ENCODE data around the gene AFF3.

AFF3 gene

DNA sequence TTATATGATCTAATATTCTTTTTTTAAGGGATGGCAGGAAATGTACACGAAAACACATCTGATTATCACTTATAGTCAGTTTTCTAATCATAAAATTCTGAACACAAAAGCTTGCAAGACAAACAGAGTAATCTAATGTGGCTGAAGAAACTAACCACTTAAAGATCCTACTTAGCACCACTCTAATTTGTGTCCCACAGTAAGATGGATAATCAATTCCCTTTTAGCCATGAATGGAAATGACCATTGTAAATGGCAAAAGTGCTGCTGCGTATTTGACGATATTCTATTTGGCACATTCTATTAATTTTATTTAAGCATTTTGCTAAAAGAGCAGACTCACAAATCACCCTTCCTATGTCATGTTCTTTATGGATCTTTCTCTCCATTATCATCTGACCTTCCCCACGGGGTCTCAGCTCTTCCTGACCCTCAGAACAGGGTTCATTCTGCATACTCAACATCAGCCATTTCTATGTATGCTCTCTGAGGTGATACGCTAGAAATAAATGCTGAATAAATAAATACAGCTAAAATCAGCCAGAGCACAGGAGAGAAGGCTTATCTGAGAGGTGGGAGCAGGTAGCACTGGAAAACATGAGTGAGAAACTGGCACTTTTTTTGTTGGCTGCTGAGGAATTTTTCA, 295.8 kb downstream of the AFF3 start:
- POLR2A ChIA-PET = no interaction called here
- CTCF ChIA-PET = no interaction called here
- TF ChIP-seq NFRKB (IDR thresholded peaks at IDR 0.05) = no peak
- TF ChIP-seq FOXA1 (IDR thresholded peaks at IDR 0.05) = no peak
- TF ChIP-seq, protein P1, sequence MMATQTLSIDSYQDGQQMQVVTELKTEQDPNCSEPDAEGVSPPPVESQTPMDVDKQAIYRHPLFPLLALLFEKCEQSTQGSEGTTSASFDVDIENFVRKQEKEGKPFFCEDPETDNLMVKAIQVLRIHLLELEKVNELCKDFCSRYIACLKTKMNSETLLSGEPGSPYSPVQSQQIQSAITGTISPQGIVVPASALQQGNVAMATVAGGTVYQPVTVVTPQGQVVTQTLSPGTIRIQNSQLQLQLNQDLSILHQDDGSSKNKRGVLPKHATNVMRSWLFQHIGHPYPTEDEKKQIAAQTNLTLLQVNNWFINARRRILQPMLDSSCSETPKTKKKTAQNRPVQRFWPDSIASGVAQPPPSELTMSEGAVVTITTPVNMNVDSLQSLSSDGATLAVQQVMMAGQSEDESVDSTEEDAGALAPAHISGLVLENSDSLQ (IDR thresholded peaks at IDR 0.05) = no peak
- no peak for TF ChIP-seq HDGF (IDR thresholded peaks at IDR 0.05; ENCODE audit: borderline replicate concordance)
- TF ChIP-seq ARNT (IDR thresholded peaks at IDR 0.05) = no peak
- no peak for TF ChIP-seq FOXM1 (IDR thresholded peaks at IDR 0.05; ENCODE audit: borderline replicate concordance)
- TF ChIP-seq BHLHE40 (IDR thresholded peaks at IDR 0.05; ENCODE audit: borderline replicate concordance) = no peak
- no peak for TF ChIP-seq L3MBTL2 (conservative IDR thresholded peaks at IDR 0.05)
- no peak for TF ChIP-seq CTBP1 (IDR thresholded peaks at IDR 0.05; ENCODE audit: borderline replicate concordance)
- no peak for TF ChIP-seq ELF4 (IDR thresholded peaks at IDR 0.05)
- no peak for TF ChIP-seq ZNF384 (IDR thresholded peaks at IDR 0.05)
- TF ChIP-seq TARDBP (IDR thresholded peaks at IDR 0.05) = no peak
- TF ChIP-seq FOXK2 (IDR thresholded peaks at IDR 0.05) = no peak
- TF ChIP-seq LEF1 (IDR thresholded peaks at IDR 0.05; ENCODE audit: borderline replicate concordance) = no peak
- no peak for TF ChIP-seq SUZ12 (IDR thresholded peaks at IDR 0.05)
- no peak for TF ChIP-seq SP1 (IDR thresholded peaks at IDR 0.05)
- DNase-seq (ENCODE audit: extremely low spot score) = no peak

DNA sequence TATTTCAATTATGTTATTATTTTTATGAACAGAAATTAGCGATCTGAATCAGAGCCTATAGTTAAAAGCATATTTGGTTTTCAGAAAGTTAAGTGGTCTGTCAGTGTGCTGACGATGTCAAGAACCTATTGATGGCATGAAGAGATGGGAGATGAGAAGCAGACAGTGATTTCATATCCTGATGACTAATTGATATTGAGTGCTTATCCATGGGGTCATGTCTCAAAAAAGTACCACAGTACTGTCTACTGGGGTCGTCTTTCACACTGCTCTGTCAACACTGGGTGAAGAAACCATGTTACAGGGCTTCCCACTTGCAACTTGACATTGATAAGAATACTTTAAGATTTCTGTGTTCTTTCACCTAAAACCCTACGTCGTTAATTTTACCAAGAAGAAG, 297.1 kb downstream of the AFF3 start:
- ChIA-PET POLR2A (no interaction called here), CTCF (no interaction called here)
- TF ChIP-seq L3MBTL2 (conservative IDR thresholded peaks at IDR 0.05) (no peak), CTBP1 (IDR thresholded peaks at IDR 0.05; ENCODE audit: borderline replicate concordance) (no peak), FOXA1 (IDR thresholded peaks at IDR 0.05) (no peak)
- TF ChIP-seq, protein P1 (IDR thresholded peaks at IDR 0.05) = no peak
- no peak for DNase-seq (ENCODE audit: extremely low spot score)

DNA sequence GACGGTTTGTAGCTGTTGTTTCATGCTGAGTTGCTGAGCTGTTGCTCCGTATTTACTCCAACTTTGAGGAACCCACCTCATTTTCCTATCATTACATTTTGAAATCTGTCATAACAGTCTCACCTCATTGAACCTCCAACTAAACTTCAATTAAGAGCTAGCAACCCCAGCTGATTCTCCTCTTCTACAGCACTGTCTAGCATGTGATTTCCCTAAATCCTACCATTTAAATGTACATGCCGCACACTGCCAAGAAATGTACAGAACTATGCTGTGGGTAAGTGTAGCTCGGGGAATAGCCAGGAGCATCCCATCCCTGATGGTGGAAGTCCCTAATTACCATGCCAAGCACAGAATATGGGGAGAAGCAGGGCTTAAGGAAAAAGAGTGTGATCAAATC, 299.9 kb downstream of the AFF3 start:
- TF ChIP-seq ELF4 (IDR thresholded peaks at IDR 0.05) (no peak), BHLHE40 (IDR thresholded peaks at IDR 0.05; ENCODE audit: borderline replicate concordance) (no peak), TARDBP (IDR thresholded peaks at IDR 0.05) (no peak), NFRKB (IDR thresholded peaks at IDR 0.05) (no peak), FOXM1 (IDR thresholded peaks at IDR 0.05; ENCODE audit: borderline replicate concordance) (no peak), ZNF384 (IDR thresholded peaks at IDR 0.05) (no peak), L3MBTL2 (conservative IDR thresholded peaks at IDR 0.05) (no peak), FOXK2 (IDR thresholded peaks at IDR 0.05) (no peak), SP1 (IDR thresholded peaks at IDR 0.05) (no peak), HDGF (IDR thresholded peaks at IDR 0.05; ENCODE audit: borderline replicate concordance) (no peak), SUZ12 (IDR thresholded peaks at IDR 0.05) (no peak), FOXA1 (IDR thresholded peaks at IDR 0.05) (no peak), LEF1 (IDR thresholded peaks at IDR 0.05; ENCODE audit: borderline replicate concordance) (no peak), ARNT (IDR thresholded peaks at IDR 0.05) (no peak), CTBP1 (IDR thresholded peaks at IDR 0.05; ENCODE audit: borderline replicate concordance) (no peak)
- TF ChIP-seq, protein P1 (IDR thresholded peaks at IDR 0.05) = no peak
- POLR2A ChIA-PET = no interaction called here
- DNase-seq (ENCODE audit: extremely low spot score) = no peak
- CTCF ChIA-PET = interaction anchor here (1.0 kb wide), 1 partner anchor 13 kb away, joined by 5 read pairs; no protein-coding TSS in a partner anchor

DNA sequence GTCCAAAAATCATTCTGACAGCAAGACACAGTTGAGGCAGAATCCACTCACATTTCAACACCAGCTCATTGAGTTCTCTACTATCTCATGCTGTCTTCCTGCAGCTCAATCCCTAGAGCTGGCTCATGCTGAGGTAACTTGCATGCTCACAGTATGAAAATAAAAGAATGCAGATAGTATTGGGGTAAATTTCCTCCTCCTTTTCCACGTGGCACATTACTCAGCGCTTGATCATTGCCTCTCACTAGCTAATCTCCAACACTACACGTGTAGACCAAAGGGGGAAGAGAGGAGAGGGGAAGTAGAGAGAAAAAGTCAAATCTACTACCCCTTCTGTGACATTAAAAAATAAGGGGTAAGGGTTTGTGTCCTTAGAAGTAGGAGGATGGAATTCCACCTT, 300.6 kb downstream of the AFF3 start:
- DNase-seq (ENCODE audit: extremely low spot score) = no peak
- no peak for TF ChIP-seq FOXA1 (IDR thresholded peaks at IDR 0.05)
- TF ChIP-seq CTBP1 (IDR thresholded peaks at IDR 0.05; ENCODE audit: borderline replicate concordance) = no peak
- ChIA-PET POLR2A (no interaction called here), CTCF (interaction anchor here (1.5 kb wide), 1 partner anchor 40 kb away, joined by 3 read pairs; no protein-coding TSS in a partner anchor)

DNA sequence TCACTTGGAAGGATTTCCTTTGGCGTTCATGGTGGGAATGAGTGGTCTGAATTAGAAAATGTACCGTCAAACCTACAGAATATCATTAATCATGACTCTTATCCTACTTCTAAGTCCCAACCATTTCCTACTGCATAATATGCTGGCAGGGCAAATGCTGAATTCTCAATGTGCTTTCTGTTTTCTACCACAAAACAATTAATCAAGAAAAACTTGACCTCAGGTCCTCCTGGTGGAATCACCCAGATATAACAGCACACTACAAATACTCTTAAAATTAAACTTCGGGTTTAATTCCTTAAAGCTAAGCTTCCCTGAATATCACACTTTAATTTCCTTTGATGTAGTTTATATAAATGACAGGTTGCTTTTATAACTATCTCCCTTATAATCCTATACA, 301.6 kb downstream of the AFF3 start:
- ChIA-PET CTCF (interaction anchor here (1.5 kb wide), 1 partner anchor 40 kb away, joined by 3 read pairs; no protein-coding TSS in a partner anchor), POLR2A (no interaction called here)
- TF ChIP-seq FOXM1 (IDR thresholded peaks at IDR 0.05; ENCODE audit: borderline replicate concordance) = no peak
- no peak for TF ChIP-seq BHLHE40 (IDR thresholded peaks at IDR 0.05; ENCODE audit: borderline replicate concordance)
- no peak for TF ChIP-seq NFRKB (IDR thresholded peaks at IDR 0.05)
- no peak for TF ChIP-seq FOXK2 (IDR thresholded peaks at IDR 0.05)
- TF ChIP-seq TARDBP (IDR thresholded peaks at IDR 0.05) = no peak
- TF ChIP-seq FOXA1 (IDR thresholded peaks at IDR 0.05) = no peak
- TF ChIP-seq LEF1 (IDR thresholded peaks at IDR 0.05; ENCODE audit: borderline replicate concordance) = no peak
- TF ChIP-seq SP1 (IDR thresholded peaks at IDR 0.05) = no peak
- TF ChIP-seq SUZ12 (IDR thresholded peaks at IDR 0.05) = no peak
- no peak for TF ChIP-seq ARNT (IDR thresholded peaks at IDR 0.05)
- TF ChIP-seq, protein P1 (IDR thresholded peaks at IDR 0.05) = no peak
- no peak for TF ChIP-seq CTBP1 (IDR thresholded peaks at IDR 0.05; ENCODE audit: borderline replicate concordance)
- no peak for DNase-seq (ENCODE audit: extremely low spot score)

Measured in HEK293T (cell line).